H9 (cell line): ENCODE data around the gene COL4A4. TPM values are rescaled to one million over a fixed set of nuclear protein-coding genes. Genes with fewer than 3 reads are reported as not detected.

ENCODE experiments used
- DNase-seq: peaks from one replicate; pipeline ENCODE4 v3.0.0-alpha.2; 2017
- H2AFZ ChIP-seq: one replicate; pipeline ENCODE4 v1.6.1; 2013; ENCODE audit warnings: mild to moderate bottlenecking, low read length, control low read depth, moderate library complexity
- H2AK5ac ChIP-seq: 2 replicates; pipeline ENCODE4 v1.6.1; 2013; ENCODE audit warnings: low read length, control low read depth, mixed read lengths; ENCODE audit not compliant: insufficient read length
- H2BK120ac ChIP-seq: one replicate; pipeline ENCODE4 v1.6.1; 2013; ENCODE audit warnings: low read depth, mild to moderate bottlenecking, low read length, control low read depth, inconsistent platforms; ENCODE audit not compliant: poor library complexity, severe bottlenecking
- H2BK12ac ChIP-seq: 2 replicates; pipeline ENCODE4 v1.6.1; 2013; ENCODE audit warnings: low read length, control low read depth, mixed read lengths, low read depth; ENCODE audit not compliant: insufficient read length
- H2BK15ac ChIP-seq: 2 replicates; pipeline ENCODE4 v1.6.1; 2013; ENCODE audit warnings: low read depth, low read length, control low read depth
- H2BK20ac ChIP-seq: one replicate; pipeline ENCODE4 v1.6.1; 2013; ENCODE audit warnings: low read depth, mild to moderate bottlenecking, low read length, control low read depth, inconsistent platforms; ENCODE audit not compliant: poor library complexity, severe bottlenecking
- H2BK5ac ChIP-seq: 2 replicates; pipeline ENCODE4 v1.6.1; 2013; ENCODE audit warnings: low read length, control low read depth, mixed read lengths; ENCODE audit not compliant: insufficient read length
- H3K14ac ChIP-seq: 2 replicates; pipeline ENCODE4 v1.6.1; 2013; ENCODE audit warnings: low read length, control low read depth; ENCODE audit not compliant: insufficient read depth
- H3K18ac ChIP-seq: 2 replicates; pipeline ENCODE4 v1.6.1; 2013; ENCODE audit warnings: low read depth, mild to moderate bottlenecking, mixed read lengths, low read length, control low read depth; ENCODE audit not compliant: insufficient read length
- H3K23ac ChIP-seq: 2 replicates; pipeline ENCODE4 v1.6.1; 2013; ENCODE audit warnings: low read length, control low read depth, mixed read lengths, low read depth; ENCODE audit not compliant: insufficient read length
- H3K23me2 ChIP-seq: 2 replicates; pipeline ENCODE4 v1.6.1; 2013; ENCODE audit warnings: low read depth, mild to moderate bottlenecking, mixed read lengths, low read length, control low read depth; ENCODE audit not compliant: insufficient read length, poor library complexity, severe bottlenecking
- H3K27ac ChIP-seq: 2 replicates; pipeline ENCODE4 v1.5.1; 2013; ENCODE audit warnings: low read length, control low read depth, mixed read lengths, low read depth; ENCODE audit not compliant: insufficient read length
- H3K27me3 ChIP-seq: 2 replicates; pipeline ENCODE4 v1.6.1; 2013; ENCODE audit warnings: low read length, control low read depth, inconsistent platforms; ENCODE audit not compliant: insufficient read depth
- H3K4ac ChIP-seq: 2 replicates; pipeline ENCODE4 v1.6.1; 2013; ENCODE audit warnings: low read depth, mild to moderate bottlenecking, control low read depth, inconsistent platforms, low read length, moderate library complexity
- H3K4me1 ChIP-seq: 2 replicates; pipeline ENCODE4 v1.6.1; 2013; ENCODE audit warnings: low read length, control low read depth, inconsistent platforms; ENCODE audit not compliant: insufficient read depth
- H3K4me2 ChIP-seq: 2 replicates; pipeline ENCODE4 v1.6.1; 2013; ENCODE audit warnings: low read length, control low read depth, mixed read lengths; ENCODE audit not compliant: insufficient read length, insufficient read depth
- H3K56ac ChIP-seq: 2 replicates; pipeline ENCODE4 v1.6.1; 2013; ENCODE audit warnings: low read depth, mild to moderate bottlenecking, mixed read lengths, low read length, control low read depth; ENCODE audit not compliant: insufficient read length
- H3K79me1 ChIP-seq: 2 replicates; pipeline ENCODE4 v1.6.1; 2013; ENCODE audit warnings: low read depth, mild to moderate bottlenecking, moderate library complexity, low read length, control low read depth, inconsistent platforms; ENCODE audit not compliant: insufficient read depth, poor library complexity, severe bottlenecking
- H3K79me2 ChIP-seq: 2 replicates; pipeline ENCODE4 v1.6.1; 2013; ENCODE audit warnings: low read length, control low read depth, inconsistent platforms; ENCODE audit not compliant: insufficient read depth
- H3K9ac ChIP-seq: 2 replicates; pipeline ENCODE4 v1.6.1; 2013; ENCODE audit warnings: low read length, control low read depth, mixed read lengths; ENCODE audit not compliant: insufficient read length; ENCODE audit errors: extremely low read depth
- H3K9me3 ChIP-seq: one replicate; pipeline ENCODE4 v1.6.1; 2013; ENCODE audit warnings: low read depth, low read length, inconsistent platforms; ENCODE audit not compliant: control insufficient read depth
- H3T11ph ChIP-seq: one replicate; pipeline ENCODE4 v1.6.1; 2013; ENCODE audit warnings: mild to moderate bottlenecking, low read length, control low read depth, inconsistent platforms
- H4K20me1 ChIP-seq: one replicate; pipeline ENCODE4 v1.6.1; 2013; ENCODE audit not compliant: control insufficient read depth, insufficient read length, insufficient read depth
- H4K5ac ChIP-seq: 2 replicates; pipeline ENCODE4 v1.6.1; 2013; ENCODE audit warnings: low read depth, mild to moderate bottlenecking, mixed read lengths, low read length, control low read depth; ENCODE audit not compliant: insufficient read length
- H4K8ac ChIP-seq: replicated peaks from 2 replicates; pipeline ENCODE4 v1.6.1; 2013; ENCODE audit warnings: low read length, control low read depth, mixed read lengths, low read depth; ENCODE audit not compliant: insufficient read length
- H4K91ac ChIP-seq: 2 replicates; pipeline ENCODE4 v1.6.1; 2013; ENCODE audit warnings: low read depth, mild to moderate bottlenecking, moderate library complexity, mixed read lengths, low read length, control low read depth; ENCODE audit not compliant: insufficient read length
- H3K27ac Mint-ChIP-seq, 3 experiments: 2 replicates in 2 of 3; 3 replicates in 1 of 3; pipeline ENCODE4 v1.8.0; 2020 to 2021; ENCODE audit warnings: mixed read lengths in 3 of 3, mild to moderate bottlenecking in 1 of 3, moderate library complexity in 1 of 3
- H3K27me3 Mint-ChIP-seq: 2 replicates; pipeline ENCODE4 v1.8.0; 2021; ENCODE audit warnings: low read depth, mild to moderate bottlenecking, moderate library complexity, mixed read lengths
- H3K36me3 Mint-ChIP-seq, 3 experiments: 2 replicates in 2 of 3; 3 replicates in 1 of 3; pipeline ENCODE4 v1.8.0; 2020 to 2021; ENCODE audit warnings: low read depth in 3 of 3, mixed read lengths in 3 of 3; ENCODE audit not compliant: insufficient read depth in 1 of 3
- H3K4me1 Mint-ChIP-seq, 2 experiments: 2 replicates each; pipeline ENCODE4 v1.8.0; 2020; ENCODE audit warnings: mixed read lengths in 2 of 2
- H3K4me3 Mint-ChIP-seq, 2 experiments: 2 replicates in 1 of 2; 3 replicates in 1 of 2; pipeline ENCODE4 v1.8.0; 2020 to 2021; ENCODE audit warnings: mild to moderate bottlenecking in 2 of 2, mixed read lengths in 2 of 2, moderate library complexity in 1 of 2
- H3K9me3 Mint-ChIP-seq, 2 experiments: 2 replicates in 1 of 2; 3 replicates in 1 of 2; pipeline ENCODE4 v1.8.0; 2020; ENCODE audit warnings: mild to moderate bottlenecking in 2 of 2, mixed read lengths in 2 of 2, moderate library complexity in 1 of 2
- WGBS: extraction: QIAGEN DNeasy Blood & Tissue Kit; methylation state at CpG from one replicate; pipeline ENCODE4 v1.1.7; 2013; ENCODE audit warnings: missing lambda C conversion rate, low lambda C conversion rate, mixed read lengths; ENCODE audit not compliant: insufficient read length; ENCODE audit errors: extremely low coverage; 5-methylcytosine and 5-hydroxymethylcytosine counted together
- total RNA-seq: library from RNA; stranded (reverse); gene quantifications from 2 replicates; pipeline ENCODE4 v1.2.1, GENCODE V29; 2021
- TF ChIP-seq, protein P1 (sequence below): fragments of 200-600 bp; sonication (generic); conservative IDR thresholded peaks from 3 replicates; pipeline ENCODE4 v1.8.0; 2021; ENCODE audit warnings: antibody characterized with exemption, mild to moderate bottlenecking

COL4A4 gene
- total RNA-seq, 1 experiment from 2014 or later: 0.92 TPM

DNA sequence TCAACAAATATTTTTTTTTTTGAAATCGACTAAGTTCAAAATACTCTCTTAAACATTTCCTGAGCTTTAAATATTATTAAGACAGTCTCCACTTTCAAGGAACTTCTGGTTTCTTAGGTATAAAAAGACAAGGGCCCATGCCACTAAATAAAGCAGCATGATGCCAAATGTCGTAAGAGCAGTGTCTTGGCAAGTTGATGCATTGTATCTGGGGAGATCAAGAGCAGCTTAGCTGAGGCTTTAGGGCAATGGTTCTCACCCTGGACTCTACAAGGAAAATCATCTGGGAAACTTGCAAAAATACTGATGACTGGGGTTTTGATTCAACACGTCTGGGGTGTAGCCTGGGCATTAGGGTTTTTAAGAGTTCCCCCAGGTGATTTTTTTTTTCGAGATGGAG, 41.7 kb upstream of the COL4A4 start:
- no peak overlapping the region for H3K27ac Mint-ChIP-seq
- no peak overlapping the region for H2BK15ac ChIP-seq
- WGBS: 100% methylated on average over 1 of the region's 4 CpGs
- peaks cover 13% of the 10 kb centered on the region; the same call in 1 of the 2 replicates for H3K27me3 ChIP-seq
- no peak for DNase-seq
- peaks cover 3% of the 10 kb centered on the region; the same call in 1 of the 2 replicates for H3K4me1 ChIP-seq
- no peak overlapping the region for H4K5ac ChIP-seq
- H2BK20ac ChIP-seq: no peak overlapping the region
- peaks cover 0 to 2% (median 0%) of the 10 kb centered on the region in 3 experiments; a peak in 1 of 7 replicates for H3K36me3 Mint-ChIP-seq
- peaks cover 0 to 6% of the 10 kb centered on the region in 2 experiments; a peak in 2 of 5 replicates for H3K9me3 Mint-ChIP-seq
- H3K4me3 Mint-ChIP-seq: no peak overlapping the region
- H3K79me1 ChIP-seq: no peaks in the 10 kb centered on the region
- no peak overlapping the region for H3K18ac ChIP-seq
- H3K23ac ChIP-seq: no peak overlapping the region
- no peak overlapping the region for H4K8ac ChIP-seq
- TF ChIP-seq, protein P1, sequence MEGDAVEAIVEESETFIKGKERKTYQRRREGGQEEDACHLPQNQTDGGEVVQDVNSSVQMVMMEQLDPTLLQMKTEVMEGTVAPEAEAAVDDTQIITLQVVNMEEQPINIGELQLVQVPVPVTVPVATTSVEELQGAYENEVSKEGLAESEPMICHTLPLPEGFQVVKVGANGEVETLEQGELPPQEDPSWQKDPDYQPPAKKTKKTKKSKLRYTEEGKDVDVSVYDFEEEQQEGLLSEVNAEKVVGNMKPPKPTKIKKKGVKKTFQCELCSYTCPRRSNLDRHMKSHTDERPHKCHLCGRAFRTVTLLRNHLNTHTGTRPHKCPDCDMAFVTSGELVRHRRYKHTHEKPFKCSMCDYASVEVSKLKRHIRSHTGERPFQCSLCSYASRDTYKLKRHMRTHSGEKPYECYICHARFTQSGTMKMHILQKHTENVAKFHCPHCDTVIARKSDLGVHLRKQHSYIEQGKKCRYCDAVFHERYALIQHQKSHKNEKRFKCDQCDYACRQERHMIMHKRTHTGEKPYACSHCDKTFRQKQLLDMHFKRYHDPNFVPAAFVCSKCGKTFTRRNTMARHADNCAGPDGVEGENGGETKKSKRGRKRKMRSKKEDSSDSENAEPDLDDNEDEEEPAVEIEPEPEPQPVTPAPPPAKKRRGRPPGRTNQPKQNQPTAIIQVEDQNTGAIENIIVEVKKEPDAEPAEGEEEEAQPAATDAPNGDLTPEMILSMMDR: no peak
- H3K4me2 ChIP-seq: no peak overlapping the region
- no peak overlapping the region for H3K9ac ChIP-seq
- H4K20me1 ChIP-seq: no peaks in the 10 kb centered on the region
- H3K4ac ChIP-seq: no peak overlapping the region
- peaks cover 57% of the 10 kb centered on the region for H3K27me3 Mint-ChIP-seq
- H2AFZ ChIP-seq: no peak overlapping the region
- no peaks in the 10 kb centered on the region for H3K9me3 ChIP-seq
- no peak overlapping the region for H2AK5ac ChIP-seq
- H3K14ac ChIP-seq: no peak overlapping the region
- no peak overlapping the region for H3T11ph ChIP-seq
- no peak overlapping the region for H3K27ac ChIP-seq
- H3K23me2 ChIP-seq: no peaks in the 10 kb centered on the region
- H3K79me2 ChIP-seq: no peaks in the 10 kb centered on the region
- peaks cover 30% of the 10 kb centered on the region in 2 experiments for H3K4me1 Mint-ChIP-seq
- H3K56ac ChIP-seq: no peak overlapping the region
- no peak overlapping the region for H2BK5ac ChIP-seq
- no peak overlapping the region for H2BK12ac ChIP-seq
- H4K91ac ChIP-seq: no peak overlapping the region
- H2BK120ac ChIP-seq: no peak overlapping the region
